ENCODE data around the gene PLXNB1.
"Not testable (repeated sequence)": the region's sequence is repeated elsewhere in the genome, so short reads cannot be mapped to it uniquely, and the experiment has no call there.

Gene PLXNB1, protein sequence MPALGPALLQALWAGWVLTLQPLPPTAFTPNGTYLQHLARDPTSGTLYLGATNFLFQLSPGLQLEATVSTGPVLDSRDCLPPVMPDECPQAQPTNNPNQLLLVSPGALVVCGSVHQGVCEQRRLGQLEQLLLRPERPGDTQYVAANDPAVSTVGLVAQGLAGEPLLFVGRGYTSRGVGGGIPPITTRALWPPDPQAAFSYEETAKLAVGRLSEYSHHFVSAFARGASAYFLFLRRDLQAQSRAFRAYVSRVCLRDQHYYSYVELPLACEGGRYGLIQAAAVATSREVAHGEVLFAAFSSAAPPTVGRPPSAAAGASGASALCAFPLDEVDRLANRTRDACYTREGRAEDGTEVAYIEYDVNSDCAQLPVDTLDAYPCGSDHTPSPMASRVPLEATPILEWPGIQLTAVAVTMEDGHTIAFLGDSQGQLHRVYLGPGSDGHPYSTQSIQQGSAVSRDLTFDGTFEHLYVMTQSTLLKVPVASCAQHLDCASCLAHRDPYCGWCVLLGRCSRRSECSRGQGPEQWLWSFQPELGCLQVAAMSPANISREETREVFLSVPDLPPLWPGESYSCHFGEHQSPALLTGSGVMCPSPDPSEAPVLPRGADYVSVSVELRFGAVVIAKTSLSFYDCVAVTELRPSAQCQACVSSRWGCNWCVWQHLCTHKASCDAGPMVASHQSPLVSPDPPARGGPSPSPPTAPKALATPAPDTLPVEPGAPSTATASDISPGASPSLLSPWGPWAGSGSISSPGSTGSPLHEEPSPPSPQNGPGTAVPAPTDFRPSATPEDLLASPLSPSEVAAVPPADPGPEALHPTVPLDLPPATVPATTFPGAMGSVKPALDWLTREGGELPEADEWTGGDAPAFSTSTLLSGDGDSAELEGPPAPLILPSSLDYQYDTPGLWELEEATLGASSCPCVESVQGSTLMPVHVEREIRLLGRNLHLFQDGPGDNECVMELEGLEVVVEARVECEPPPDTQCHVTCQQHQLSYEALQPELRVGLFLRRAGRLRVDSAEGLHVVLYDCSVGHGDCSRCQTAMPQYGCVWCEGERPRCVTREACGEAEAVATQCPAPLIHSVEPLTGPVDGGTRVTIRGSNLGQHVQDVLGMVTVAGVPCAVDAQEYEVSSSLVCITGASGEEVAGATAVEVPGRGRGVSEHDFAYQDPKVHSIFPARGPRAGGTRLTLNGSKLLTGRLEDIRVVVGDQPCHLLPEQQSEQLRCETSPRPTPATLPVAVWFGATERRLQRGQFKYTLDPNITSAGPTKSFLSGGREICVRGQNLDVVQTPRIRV (N-terminal part only)

DNA sequence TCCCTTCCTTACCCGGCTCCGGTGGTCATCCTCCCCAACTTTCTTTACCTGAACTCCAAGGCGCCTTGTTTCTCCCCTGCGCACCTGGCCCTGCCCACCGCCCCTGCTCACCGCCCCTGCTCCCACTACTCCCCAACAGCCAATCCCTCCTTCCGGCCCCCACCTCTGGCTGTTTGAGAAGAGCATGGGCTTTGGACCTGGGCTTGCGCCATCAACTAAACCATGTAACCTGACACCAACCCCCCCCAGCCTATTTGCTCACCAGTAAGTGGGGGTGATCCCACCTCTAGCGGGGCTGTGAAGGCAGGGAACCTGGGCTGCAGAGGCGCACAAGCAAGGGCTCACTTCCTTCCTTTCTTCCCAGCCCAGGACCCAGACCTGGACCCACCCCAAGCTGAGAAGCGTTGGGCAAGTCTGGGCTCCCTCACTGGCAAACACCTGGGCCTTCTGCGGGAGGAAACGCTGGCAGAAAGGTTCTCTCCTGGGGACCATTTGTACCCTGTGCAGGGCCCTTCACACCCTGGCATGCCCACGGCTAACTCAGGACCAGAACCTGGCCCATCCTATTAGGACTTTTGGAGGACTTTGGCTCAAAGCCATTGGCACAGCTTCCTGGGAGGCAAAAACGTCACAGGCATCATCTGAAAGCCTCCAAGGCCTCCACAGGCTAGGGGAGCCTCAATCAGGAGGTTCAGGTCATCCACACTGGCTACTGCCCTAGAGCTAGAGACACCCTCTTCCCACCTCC lies at the start of gene PLXNB1:
Gene PLXNB1 (minus strand): TSS at position 127 of the 748 bp plus-strand sequence. CDS start 5,475 bp downstream, outside the sequence.
- peak; percentile 50 to 89 (median 84) for DNase-seq

DNA sequence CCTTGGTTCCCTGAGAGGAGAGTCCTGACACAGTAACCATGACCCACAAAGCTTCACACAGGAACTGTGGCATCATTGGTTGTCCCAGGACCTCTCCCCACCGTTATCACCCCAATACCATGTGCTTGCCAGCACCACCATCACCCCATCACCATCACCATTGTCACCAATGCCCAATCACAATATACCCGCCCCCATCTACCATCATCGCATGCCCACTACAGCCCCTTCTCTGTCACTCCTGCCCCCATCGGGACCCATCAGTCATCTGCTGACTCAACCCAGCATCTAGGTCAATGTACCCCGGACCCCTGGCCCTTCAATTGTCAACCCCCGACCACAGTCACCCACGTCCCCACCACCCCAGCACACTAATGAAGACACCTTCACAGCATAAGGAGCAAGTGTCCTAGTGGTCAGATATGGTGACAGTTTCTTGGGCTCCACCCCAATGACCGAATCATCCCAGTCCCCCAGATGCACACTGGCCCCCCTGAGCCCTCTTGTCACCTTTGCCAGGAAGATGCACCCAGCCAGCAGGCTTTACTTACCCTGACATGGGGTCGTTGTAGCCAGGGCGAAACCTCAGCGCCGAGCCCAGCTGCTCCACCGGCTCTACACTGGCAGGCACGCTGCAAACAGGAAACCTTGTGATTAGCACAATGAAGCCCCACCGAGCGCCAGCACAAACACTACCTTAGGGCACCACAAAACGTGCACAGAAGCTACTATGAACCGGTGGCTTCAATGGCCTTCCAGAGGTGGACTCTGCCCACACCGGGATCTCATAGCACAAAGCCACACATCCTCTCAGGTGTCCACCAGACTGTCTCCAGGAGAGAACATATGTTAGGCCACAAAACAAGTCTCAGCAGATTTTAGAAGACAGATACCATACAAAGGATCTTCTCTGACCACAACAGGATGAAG lies 49.0 kb upstream of the PLXNB1 start:
- peak in 1 of 3 experiments; percentile 23 for DNase-seq

DNA sequence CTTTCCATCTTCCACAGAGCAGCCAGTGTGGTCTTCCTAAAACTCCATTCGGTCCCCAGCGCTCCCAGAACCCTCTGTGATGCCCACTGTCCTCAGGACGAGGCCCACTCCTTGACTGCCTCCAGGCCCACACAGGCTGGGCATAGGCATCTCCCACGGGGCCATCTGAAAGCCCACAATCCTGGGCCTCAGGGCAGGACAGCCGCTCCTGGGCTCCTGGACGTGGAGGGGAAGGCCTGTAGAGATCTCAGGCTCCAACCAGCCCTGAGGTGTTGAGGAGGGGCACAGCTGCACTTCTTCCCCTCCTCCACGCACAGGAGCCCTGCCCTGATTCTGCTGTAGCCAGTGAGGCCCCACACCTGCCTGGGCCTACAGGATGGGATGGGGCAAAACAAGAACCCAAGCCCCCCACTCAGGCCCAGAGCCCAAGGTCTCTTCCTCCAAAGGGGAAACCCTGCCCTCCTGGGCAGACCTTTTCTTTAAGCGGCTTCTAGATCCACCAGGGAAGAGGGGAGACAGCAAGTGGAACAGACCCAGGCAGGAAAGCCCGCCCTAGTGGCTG lies 48.2 kb upstream of the PLXNB1 start:
- no peak for DNase-seq

DNA sequence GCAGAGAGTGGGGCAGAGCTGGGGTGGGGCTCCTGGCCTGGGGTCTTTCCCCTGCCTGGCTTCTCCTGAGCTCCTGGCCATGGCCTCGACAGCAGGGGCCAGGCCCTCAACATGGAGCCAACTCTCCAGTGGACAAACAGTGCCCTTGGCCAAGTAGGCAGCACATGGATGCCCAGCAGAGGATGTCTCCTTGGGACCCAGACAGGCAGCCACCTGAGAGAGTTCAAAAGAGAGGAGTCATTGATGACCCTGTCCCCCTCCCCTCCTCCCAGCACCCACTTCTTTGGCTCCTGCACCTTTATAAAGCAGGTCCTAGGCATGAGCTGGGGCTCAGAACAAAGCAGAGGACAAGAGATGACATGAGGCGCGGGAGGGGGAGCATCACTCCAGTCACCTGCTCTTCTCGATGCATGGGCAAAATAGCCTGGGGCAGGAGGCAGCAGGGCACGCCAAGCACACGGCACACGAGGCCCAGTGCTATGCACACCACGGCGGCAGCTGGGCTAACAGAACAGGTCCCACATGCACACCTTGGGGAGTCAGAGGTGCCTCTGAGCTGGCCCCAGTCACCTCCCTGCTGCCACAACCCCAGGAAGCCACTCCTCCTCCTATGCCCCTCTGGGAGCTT lies 46.7 kb upstream of the PLXNB1 start:
- DNase-seq = peak in 2 of 3 experiments; percentile 76 to 86

DNA sequence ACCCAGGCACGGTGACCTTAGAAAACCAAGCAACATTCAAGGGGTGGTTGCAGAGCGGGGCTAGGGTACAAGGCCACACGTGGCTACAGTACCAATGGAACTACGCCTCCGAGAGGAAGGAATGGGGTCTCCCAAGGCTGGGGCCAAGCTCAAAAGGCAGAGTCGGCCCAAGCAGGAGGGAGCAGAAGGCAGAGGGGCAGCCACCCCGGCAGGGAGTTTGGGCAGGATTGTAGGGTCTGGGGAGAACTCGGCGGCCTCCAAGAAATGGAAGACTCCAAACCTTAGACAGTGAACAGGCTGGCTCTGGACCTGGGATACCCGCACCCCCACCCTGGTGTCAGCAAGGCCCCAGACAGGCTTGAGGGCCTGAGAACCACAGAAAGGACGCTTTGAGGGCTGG lies 45.3 kb upstream of the PLXNB1 start:
- no peak for DNase-seq

DNA sequence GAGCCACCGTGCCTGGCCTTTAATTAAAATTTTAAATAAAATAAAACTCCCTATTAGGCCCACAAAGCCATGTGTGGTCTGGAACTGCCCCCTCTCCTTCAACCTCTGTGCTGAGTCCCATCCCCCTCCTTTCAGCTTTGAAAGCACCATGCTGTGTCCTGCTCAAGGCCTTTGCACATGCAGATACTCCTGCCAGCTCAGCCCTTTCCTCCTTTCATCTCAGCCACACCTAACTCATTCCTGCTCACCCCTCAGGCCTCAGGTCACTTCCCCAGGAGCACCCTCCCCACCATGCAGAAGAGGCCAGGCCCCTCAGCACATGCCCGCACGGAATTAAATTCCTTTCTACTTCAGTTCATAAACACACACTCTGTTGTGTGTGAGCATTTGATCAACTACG lies 44.7 kb upstream of the PLXNB1 start:
- DNase-seq = no peak

DNA sequence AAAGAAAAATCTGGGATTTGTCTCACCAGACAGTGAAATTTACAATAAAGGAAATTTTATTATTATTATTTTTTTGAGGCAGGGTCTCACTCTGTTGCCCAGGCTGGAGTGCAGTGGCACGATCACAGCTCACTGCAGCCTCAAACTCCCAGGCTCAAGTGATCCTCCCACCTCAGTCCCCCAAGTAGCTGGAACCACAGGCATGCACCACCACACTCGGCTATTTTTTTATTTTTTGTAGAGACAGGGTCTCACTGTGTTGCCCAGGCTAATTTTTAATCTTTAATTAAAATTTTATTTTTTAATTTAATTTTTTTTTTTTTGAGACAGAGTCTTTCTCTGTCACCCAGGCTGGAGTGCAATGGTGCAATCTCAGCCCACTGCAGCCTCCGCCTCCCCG lies 44.1 kb upstream of the PLXNB1 start:
- not testable (repeated sequence) for DNase-seq

DNA sequence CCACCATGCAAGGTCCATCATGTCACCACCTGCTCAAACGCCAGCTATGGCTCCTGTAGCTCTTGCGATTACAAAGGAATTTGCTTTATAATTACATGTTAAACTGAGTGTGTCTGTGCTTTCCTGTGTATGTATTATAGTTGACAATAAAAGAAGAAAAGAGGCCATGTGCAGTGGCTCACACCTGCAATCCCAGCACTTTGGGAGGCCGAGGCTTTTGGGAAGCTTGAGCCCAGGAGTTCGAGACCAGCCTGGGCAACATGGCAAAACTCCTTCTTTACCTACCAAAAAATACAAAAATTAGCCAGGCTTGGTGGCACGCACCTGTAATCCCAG lies 43.7 kb upstream of the PLXNB1 start:
- peak in 2 of 3 experiments; percentile 8 to 10 for DNase-seq

DNA sequence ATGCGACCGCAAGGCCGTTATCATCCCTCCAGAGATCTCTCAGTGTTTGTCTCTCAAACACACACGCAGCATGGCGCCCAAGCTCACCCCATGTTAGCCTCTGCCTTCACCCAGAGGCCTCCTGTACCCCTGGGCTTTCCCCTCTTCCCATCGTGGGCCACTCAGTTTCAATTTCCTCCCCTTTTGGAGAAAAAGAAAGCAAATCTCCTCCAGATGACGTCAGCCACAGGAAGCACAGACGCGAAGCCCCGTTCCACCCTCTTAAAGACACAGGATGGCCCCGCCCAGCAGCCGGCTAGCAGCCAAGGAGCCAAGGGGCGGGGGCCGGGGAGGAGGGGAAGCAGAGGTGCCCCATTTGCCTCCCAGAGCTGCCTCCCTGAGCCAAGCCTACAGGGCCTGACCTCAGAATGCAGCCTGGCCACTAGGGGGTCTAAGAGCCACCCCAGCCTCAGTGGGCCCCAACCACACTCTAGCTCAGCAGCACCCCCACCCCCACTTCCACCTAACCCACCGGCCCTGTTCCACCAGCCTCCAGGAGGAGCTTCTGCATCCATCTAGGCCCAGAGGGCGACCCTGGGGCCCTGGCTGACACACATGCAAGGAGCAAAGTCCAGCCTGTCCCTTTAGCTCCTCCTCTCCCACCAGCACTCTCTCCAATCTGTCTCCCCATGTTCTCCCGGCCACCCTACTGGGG lies 43.2 kb upstream of the PLXNB1 start:
- peak in 1 of 3 experiments; percentile 68 for DNase-seq

DNA sequence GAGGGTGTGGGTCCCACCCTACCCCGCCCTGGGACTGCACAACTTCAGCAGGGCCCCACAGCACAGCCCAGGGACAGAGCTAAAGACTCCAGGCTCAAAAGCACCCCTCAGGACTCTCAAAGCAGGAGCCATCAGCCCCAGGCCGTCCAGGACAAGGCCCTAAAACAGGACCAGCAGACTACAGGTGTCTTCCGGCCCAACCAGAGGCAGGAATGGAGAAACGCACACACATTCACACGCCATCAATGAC lies 42.7 kb upstream of the PLXNB1 start:
- no peak for DNase-seq

DNA sequence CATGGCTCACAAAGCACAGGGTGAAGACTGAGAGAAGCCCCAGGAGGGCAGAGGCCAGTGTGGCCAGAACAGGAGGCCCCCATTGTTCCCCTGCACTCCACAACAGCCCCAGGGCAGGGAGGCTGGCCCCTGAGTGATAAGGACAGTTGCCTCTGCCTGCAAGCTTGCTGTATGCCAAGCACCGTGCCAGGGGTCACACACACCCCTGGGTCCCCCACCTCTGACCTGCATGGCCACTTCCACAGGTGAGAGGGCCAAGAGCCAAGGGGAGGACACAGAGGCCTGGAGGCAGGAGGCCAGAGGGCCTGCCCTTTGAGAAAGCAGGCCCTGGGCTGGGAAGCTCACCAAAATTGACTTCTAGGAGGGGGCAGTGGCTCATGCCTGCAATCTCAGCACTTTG lies 40.4 kb upstream of the PLXNB1 start:
- DNase-seq = no peak

DNA sequence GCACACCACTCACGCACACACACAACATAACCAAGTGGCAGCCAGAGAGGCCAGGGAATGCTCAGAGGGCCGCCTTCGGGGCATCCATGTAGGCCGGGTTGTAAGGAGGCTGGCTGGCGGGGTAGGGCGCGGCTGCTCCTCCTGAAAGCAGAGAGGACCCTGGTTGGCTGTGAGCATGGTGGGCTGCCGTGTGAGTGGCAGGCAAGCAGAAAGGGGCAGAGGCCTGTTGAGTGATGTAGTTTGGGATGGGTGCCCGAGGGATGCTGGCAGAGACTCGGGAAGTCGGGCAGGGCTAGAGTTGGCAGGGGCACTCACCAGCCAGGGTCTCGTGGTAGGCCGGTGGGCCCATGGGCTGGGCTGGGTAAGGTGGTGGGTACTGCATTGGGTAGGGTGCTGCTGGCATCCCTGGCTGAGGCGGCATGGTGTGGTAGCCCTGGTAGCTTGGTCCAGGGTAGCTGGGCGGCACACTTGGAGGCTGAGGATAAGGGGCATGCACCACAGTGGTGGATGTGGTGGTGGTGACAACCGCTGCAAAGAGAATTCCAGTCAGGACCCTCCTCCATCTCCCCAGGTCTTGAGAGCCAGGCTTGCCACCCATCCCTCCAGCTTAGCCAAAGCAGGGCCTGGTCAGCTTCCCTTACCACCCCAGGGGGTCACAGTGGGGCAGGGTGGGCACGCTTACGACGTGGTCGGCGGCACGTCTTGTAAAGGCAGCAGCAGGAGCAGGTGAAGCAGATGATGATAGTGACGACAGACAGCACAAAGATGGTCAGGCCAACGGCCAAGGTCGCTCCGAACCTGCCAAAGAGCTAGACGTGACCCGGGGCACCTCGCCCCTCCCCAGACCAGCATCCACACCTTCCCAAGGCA lies 39.4 kb upstream of the PLXNB1 start:
- DNase-seq = no peak

DNA sequence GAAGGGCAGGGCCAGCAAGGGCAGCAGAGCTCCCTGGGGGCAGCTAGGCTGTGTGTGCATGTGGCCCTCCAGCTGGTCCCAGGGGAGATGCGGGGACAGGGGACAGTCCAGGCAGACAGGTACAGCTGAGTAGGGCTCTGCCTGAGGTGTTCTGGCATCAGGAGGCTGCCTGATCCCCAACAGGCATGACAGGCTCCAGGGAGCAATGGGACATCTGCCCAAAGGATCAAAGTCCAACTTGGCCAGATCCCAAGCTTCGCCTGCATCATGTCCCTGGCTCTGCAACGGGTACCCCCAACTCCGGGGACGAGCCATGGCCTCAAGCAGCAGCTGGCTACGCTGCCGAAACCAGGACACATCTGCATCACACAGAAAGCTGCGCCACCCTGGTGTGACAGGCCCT lies 38.4 kb upstream of the PLXNB1 start:
- no peak for DNase-seq

DNA sequence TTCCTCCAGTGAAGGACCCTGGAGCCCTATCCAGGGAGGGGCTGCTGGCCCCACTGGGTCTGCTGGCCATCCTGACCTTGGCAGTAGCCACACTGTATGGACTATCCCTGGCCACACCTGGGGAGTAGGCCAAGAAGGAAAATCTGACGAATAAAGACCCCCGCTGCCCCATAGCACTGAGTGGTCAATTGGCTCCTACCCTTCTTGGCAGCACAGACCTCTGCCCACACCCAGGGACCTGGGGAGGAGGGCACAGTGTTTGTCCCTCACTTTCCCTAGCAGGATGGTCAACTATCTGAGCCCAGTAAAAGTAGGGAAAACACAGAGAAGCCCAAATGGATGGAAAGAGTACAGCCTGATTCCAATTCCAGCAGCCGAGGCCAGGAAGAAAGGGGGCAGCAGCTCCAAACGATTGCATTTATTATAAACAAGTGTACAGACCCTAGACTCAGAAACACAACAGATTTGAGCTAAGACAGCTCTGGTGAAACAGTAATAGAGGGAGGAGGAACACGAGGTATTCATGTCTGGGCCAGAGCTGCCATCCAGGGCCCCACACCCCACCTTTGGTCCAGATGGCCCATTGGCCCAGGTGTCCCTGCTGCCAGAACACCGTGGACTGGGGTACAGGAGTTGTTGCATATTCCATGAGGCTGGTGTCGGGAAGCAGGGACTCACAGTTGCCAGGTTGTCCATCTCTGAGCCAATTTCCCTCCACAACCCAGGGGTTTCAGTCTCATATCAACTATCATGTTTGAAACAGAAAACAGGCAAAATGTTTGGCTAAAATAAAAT lies 37.8 kb upstream of the PLXNB1 start:
- no peak for DNase-seq

DNA sequence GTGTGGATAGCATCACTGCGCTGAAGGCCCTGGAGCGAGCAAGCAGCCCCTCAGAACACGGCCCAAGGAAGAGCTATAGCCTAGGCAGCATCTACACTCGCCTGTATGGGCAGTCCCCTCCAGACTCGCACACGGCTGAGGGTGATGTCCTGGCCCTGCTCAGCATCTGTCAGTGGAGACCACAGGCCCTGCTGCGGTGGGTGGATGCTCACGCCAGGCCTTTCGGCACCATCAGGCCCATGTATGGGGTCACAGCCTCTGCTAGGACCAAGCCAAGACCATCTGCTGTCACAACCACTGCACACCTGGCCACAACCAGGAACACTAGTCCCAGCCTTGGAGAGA lies 37.2 kb upstream of the PLXNB1 start:
- no peak for DNase-seq

DNA sequence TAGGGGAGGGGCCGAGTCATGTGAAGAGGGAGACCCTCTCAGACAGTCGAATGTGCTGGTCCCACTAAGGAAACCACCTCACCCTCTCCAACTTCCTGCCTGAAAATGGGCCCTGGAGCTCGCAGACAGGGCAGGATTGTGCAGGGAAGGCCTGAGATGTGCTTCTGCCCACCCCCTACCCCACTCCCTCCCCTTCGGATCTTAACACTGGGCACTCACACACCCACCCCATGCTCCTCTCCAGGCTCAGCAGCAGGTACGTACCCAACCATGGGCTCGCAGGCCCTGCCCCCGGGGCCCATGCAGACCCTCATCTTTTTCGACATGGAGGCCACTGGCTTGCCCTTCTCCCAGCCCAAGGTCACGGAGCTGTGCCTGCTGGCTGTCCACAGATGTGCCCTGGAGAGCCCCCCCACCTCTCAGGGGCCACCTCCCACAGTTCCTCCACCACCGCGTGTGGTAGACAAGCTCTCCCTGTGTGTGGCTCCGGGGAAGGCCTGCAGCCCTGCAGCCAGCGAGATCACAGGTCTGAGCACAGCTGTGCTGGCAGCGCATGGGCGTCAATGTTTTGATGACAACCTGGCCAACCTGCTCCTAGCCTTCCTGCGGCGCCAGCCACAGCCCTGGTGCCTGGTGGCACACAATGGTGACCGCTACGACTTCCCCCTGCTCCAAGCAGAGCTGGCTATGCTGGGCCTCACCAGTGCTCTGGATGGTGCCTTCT lies 36.7 kb upstream of the PLXNB1 start:
- DNase-seq = peak in 2 of 3 experiments; percentile 29 to 56
